Liver (tissue), 9 donors: Measurements from ENCODE around the gene TMEM164. TPM values are rescaled to one million over a fixed set of nuclear protein-coding genes. Genes with fewer than 3 reads are reported as not detected.
A peak's percentile ranks its signal among the peaks of the same experiment; 100 is the strongest.

Experiments used
- DNase-seq: peaks from one replicate; pipeline ENCODE4 v3.0.0-alpha.2; 2017; ENCODE audit warnings: low spot score
- H3K27ac ChIP-seq, 2 donors: one replicate each; pipeline ENCODE4 v1.7.0; 2013; ENCODE audit warnings: inconsistent platforms in 2 of 2, low read length in 2 of 2, control low read depth in 1 of 2, low read depth in 1 of 2, mild to moderate bottlenecking in 1 of 2
- H3K27me3 ChIP-seq, 4 donors: one replicate each; pipeline versions ENCODE4 v1.6.1 to v1.7.0; 2013; ENCODE audit warnings: low read length in 3 of 4, inconsistent platforms in 1 of 4, mild to moderate bottlenecking in 1 of 4, moderate library complexity in 1 of 4; ENCODE audit not compliant: control insufficient read depth in 4 of 4, insufficient read depth in 4 of 4
- H3K36me3 ChIP-seq, 4 donors: one replicate each; pipeline versions ENCODE4 v1.6.1 to v1.7.0; 2013; ENCODE audit warnings: low read length in 3 of 4, mild to moderate bottlenecking in 3 of 4, low read depth in 1 of 4, moderate library complexity in 1 of 4; ENCODE audit not compliant: control insufficient read depth in 4 of 4, insufficient read depth in 3 of 4
- H3K4me1 ChIP-seq, 4 donors: one replicate each; pipeline versions ENCODE4 v1.6.1 to v1.7.0; 2013; ENCODE audit warnings: low read length in 3 of 4, mild to moderate bottlenecking in 3 of 4, moderate library complexity in 1 of 4; ENCODE audit not compliant: control insufficient read depth in 4 of 4, insufficient read depth in 4 of 4
- H3K4me3 ChIP-seq, 3 donors: one replicate each; pipeline versions ENCODE4 v1.6.1 to v1.7.0; 2013; ENCODE audit warnings: low read length in 3 of 3, control low read depth in 1 of 3, low read depth in 1 of 3, mild to moderate bottlenecking in 1 of 3
- H3K9ac ChIP-seq, 2 donors: one replicate each; pipeline ENCODE4 v1.7.0; 2013; ENCODE audit warnings: low read length in 2 of 2, mild to moderate bottlenecking in 2 of 2, moderate library complexity in 2 of 2, control low read depth in 1 of 2, low read depth in 1 of 2
- H3K9me3 ChIP-seq, 4 donors: one replicate each; pipeline versions ENCODE4 v1.6.1 to v1.7.0; 2013; ENCODE audit warnings: low read length in 3 of 4; ENCODE audit not compliant: control insufficient read depth in 4 of 4
- ATF3 ChIP-seq: IDR thresholded peaks from 2 replicates; pipeline ENCODE4 v1.6.1; 2016; ENCODE audit warnings: antibody characterized with exemption
- CTCF ChIP-seq: fragments of 150-350 bp; IDR thresholded peaks from 2 replicates; pipeline ENCODE4 v1.5.1; 2017; ENCODE audit warnings: improper control_type of control experiment, low read depth, low read length; ENCODE audit not compliant: missing input control
- EGR1 ChIP-seq, 2 donors: IDR thresholded peaks; 2 replicates each; pipeline ENCODE4 v1.6.1; 2016 to 2018; ENCODE audit warnings: antibody characterized with exemption in 2 of 2, low read depth in 2 of 2
- FOXA1 ChIP-seq: IDR thresholded peaks from 2 replicates; pipeline ENCODE4 v1.6.1; 2016; ENCODE audit warnings: antibody characterized with exemption
- FOXA2 ChIP-seq: IDR thresholded peaks from 2 replicates; pipeline ENCODE4 v1.6.1; 2016; ENCODE audit warnings: antibody characterized with exemption
- GABPA ChIP-seq, 2 donors: IDR thresholded peaks in 1 of 2; conservative IDR thresholded peaks in 1 of 2; 2 replicates each; pipeline ENCODE4 v1.6.1; 2016; ENCODE audit warnings: antibody characterized with exemption in 2 of 2, mild to moderate bottlenecking in 1 of 2, moderate library complexity in 1 of 2
- HNF4A ChIP-seq, 2 donors: conservative IDR thresholded peaks; 2 replicates each; pipeline ENCODE4 v1.6.1; 2016; ENCODE audit warnings: antibody characterized with exemption in 2 of 2, mild to moderate bottlenecking in 2 of 2
- HNF4G ChIP-seq: IDR thresholded peaks from 2 replicates; pipeline ENCODE4 v1.6.1; 2016; ENCODE audit warnings: antibody characterized with exemption
- JUND ChIP-seq, 2 donors: IDR thresholded peaks; 2 replicates each; pipeline ENCODE4 v1.6.1; 2016; ENCODE audit warnings: antibody characterized with exemption in 2 of 2
- MAX ChIP-seq: IDR thresholded peaks from 2 replicates; pipeline ENCODE4 v1.6.1; 2016; ENCODE audit warnings: antibody characterized with exemption
- NR2F2 ChIP-seq: IDR thresholded peaks from 2 replicates; pipeline ENCODE4 v1.6.1; 2016; ENCODE audit warnings: antibody characterized with exemption
- RAD21 ChIP-seq, 2 donors: IDR thresholded peaks; 2 replicates each; pipeline ENCODE4 v1.6.1; 2016; ENCODE audit warnings: antibody characterized with exemption in 2 of 2, mild to moderate bottlenecking in 2 of 2
- REST ChIP-seq: IDR thresholded peaks from 2 replicates; pipeline ENCODE4 v1.6.1; 2016; ENCODE audit warnings: antibody characterized with exemption, mild to moderate bottlenecking
- RXRA ChIP-seq, 2 donors: IDR thresholded peaks; 2 replicates each; pipeline ENCODE4 v1.6.1; 2017 to 2018; ENCODE audit warnings: antibody characterized with exemption in 2 of 2, mild to moderate bottlenecking in 1 of 2
- SP1 ChIP-seq: IDR thresholded peaks from 2 replicates; pipeline ENCODE4 v1.6.1; 2018; ENCODE audit warnings: antibody characterized with exemption, mild to moderate bottlenecking
- TAF1 ChIP-seq: conservative IDR thresholded peaks from 2 replicates; pipeline ENCODE4 v1.6.1; 2016; ENCODE audit warnings: antibody characterized with exemption, mild to moderate bottlenecking
- YY1 ChIP-seq: IDR thresholded peaks from 2 replicates; pipeline ENCODE4 v1.6.1; 2016; ENCODE audit warnings: antibody characterized with exemption, mild to moderate bottlenecking
- ZBTB33 ChIP-seq: IDR thresholded peaks from 2 replicates; pipeline ENCODE4 v1.6.1; 2016; ENCODE audit warnings: antibody characterized with exemption
- WGBS: extraction: QIAGEN DNeasy Blood & Tissue Kit; methylation state at CpG from one replicate; pipeline ENCODE4 v1.1.7; 2013; 5-methylcytosine and 5-hydroxymethylcytosine counted together
- polyA plus RNA-seq, 2 donors: library from polyadenylated mRNA; stranded (reverse) in 1 of 2; unstranded in 1 of 2; fragments of 200-250 nt in 1 of 2; fragments of >200 nt in 1 of 2; fragmentation: Nextera tagmentation in 1 of 2; extraction: Ambion mirVana in 1 of 2; gene quantifications; one replicate each; pipeline versions ENCODE4 v1.2.1 to v1.2.3, GENCODE V29; 2013 to 2015
- total RNA-seq, 2 donors: library from RNA; depleted of rRNA; stranded (reverse); fragments of >200 nt; gene quantifications; one replicate each; pipeline ENCODE4 v1.2.3, GENCODE V29; 2014
- donor health status: healthy.
- donor health status: healthy.
- donor health status: healthy.
- donor health status: healthy.
- donor health status: healthy.

TMEM164 gene
- total and polyA plus RNA-seq, 4 donors = 0.40 to 8.5 (median 2.9) TPM

- WGBS = 86% methylated on average over 9 of the region's 9 CpGs
- no peaks in the 10 kb centered on the region for H3K36me3 ChIP-seq
- DNase-seq = no peak
- no peak overlapping the region for H3K9ac ChIP-seq
- H3K9me3 ChIP-seq = no peaks in the 10 kb centered on the region
- H3K27ac ChIP-seq = no peak overlapping the region
- H3K27me3 ChIP-seq = no peaks in the 10 kb centered on the region
- TF ChIP-seq RAD21 (IDR thresholded peaks at IDR 0.05) (peak; percentile 15 to 49), ZBTB33 (no peak)
- no peaks in the 10 kb centered on the region for H3K4me1 ChIP-seq
- H3K4me3 ChIP-seq = no peak overlapping the region
Observed at GRCh38 chrX:110125446-110126162, 122.7 kb downstream of the TMEM164 start.

GRCh38 chrX:110131031-110131430 lies 128.1 kb downstream of the TMEM164 start:
- H3K27ac ChIP-seq = no peak overlapping the region
- H3K36me3 ChIP-seq = no peaks in the 10 kb centered on the region
- no peaks in the 10 kb centered on the region for H3K9me3 ChIP-seq
- no peak for TF ChIP-seq RAD21 (IDR thresholded peaks at IDR 0.05)
- TF ChIP-seq SP1 = no peak
- TF ChIP-seq NR2F2 = no peak
- no peak for TF ChIP-seq CTCF
- TF ChIP-seq YY1 = no peak
- TF ChIP-seq JUND (IDR thresholded peaks at IDR 0.05) = no peak
- no peak for TF ChIP-seq GABPA (IDR thresholded peaks at IDR 0.05 in 1 of 2, conservative IDR thresholded peaks at IDR 0.05 in 1 of 2)
- no peak for TF ChIP-seq FOXA2
- TF ChIP-seq EGR1 (IDR thresholded peaks at IDR 0.05; ENCODE audit: low read depth in 2 of 2) = no peak
- no peak for TF ChIP-seq REST
- no peak for TF ChIP-seq RXRA (IDR thresholded peaks at IDR 0.05)
- no peak for TF ChIP-seq ZBTB33
- no peak for TF ChIP-seq HNF4A (conservative IDR thresholded peaks at IDR 0.05)
- no peak for TF ChIP-seq HNF4G
- TF ChIP-seq FOXA1 = no peak
- no peak for TF ChIP-seq TAF1
- TF ChIP-seq ATF3 = no peak
- no peak for TF ChIP-seq MAX
- no peaks in the 10 kb centered on the region for H3K4me1 ChIP-seq
- no peak overlapping the region for H3K4me3 ChIP-seq
- H3K27me3 ChIP-seq = no peaks in the 10 kb centered on the region
- 100% methylated on average over 1 of the region's 1 CpG for WGBS
- no peak overlapping the region for H3K9ac ChIP-seq
- no peak for DNase-seq
